SK-N-SH (cell line): ENCODE data around the gene BCAR1. TPM values are rescaled to one million over a fixed set of nuclear protein-coding genes. Genes with fewer than 3 reads are reported as not detected.

ENCODE experiments used
- CTCF ChIA-PET: fragments of 300-600, 350-600 bp; formaldehyde crosslinking; extraction: SDS; loops from one replicate; lab custom pipeline; 2021; lab: Yijun Ruan, JAX
- POLR2A ChIA-PET: fragments of 350-600 bp; sonication (Branson Sonifier 250); formaldehyde crosslinking; extraction: SDS; loops from one replicate; lab custom pipeline; 2020; ENCODE audit warnings: antibody characterized with exemption, inconsistent platforms; lab: Yijun Ruan, JAX
- DNase-seq: peaks from one replicate; pipeline ENCODE4 v3.0.0; 2012
- H2AFZ ChIP-seq: fragments of 200-600 bp; sonication (generic); 2 replicates; pipeline ENCODE4 v1.8.1; 2016; ENCODE audit warnings: antibody characterized with exemption, mild to moderate bottlenecking, low read depth
- H3F3A ChIP-seq: fragments of 200-600 bp; sonication (generic); replicated peaks from 2 replicates; pipeline ENCODE3; 2016; ENCODE audit warnings: antibody characterized with exemption, mild to moderate bottlenecking; ENCODE audit not compliant: insufficient read depth
- H3K27ac ChIP-seq, 2 experiments: fragments of 200-500 bp in 1 of 2; fragments of 200-600 bp in 1 of 2; sonication (Bioruptor generic) in 1 of 2; sonication (generic), shearing (Covaris generic) in 1 of 2; 2 replicates each; pipeline versions ENCODE4 v1.5.1 to v1.6.1; 2014 to 2016; ENCODE audit warnings: low read depth in 2 of 2, inconsistent platforms in 1 of 2, low read length in 1 of 2, mild to moderate bottlenecking in 1 of 2, mixed read lengths in 1 of 2
- H3K27me3 ChIP-seq: fragments of 200-600 bp; sonication (generic), shearing (Covaris generic); 2 replicates; pipeline ENCODE4 v1.6.1; 2016; ENCODE audit warnings: mixed run types; ENCODE audit not compliant: insufficient read depth
- H3K36me3 ChIP-seq, 2 experiments: fragments of 200-500 bp in 1 of 2; fragments of 200-600 bp in 1 of 2; sonication (Bioruptor generic) in 1 of 2; sonication (generic) in 1 of 2; replicated peaks in 1 of 2; 2 replicates each; pipeline versions ENCODE3 to v1.5.1; 2014 to 2016; ENCODE audit warnings: low read length in 1 of 2, mild to moderate bottlenecking in 1 of 2; ENCODE audit not compliant: insufficient read depth in 2 of 2, control insufficient read depth in 1 of 2
- H3K4me1 ChIP-seq, 2 experiments: fragments of 200-500 bp in 1 of 2; fragments of 200-600 bp in 1 of 2; sonication (Bioruptor generic) in 1 of 2; sonication (generic), shearing (Covaris generic) in 1 of 2; 2 replicates each; pipeline versions ENCODE4 v1.5.1 to v1.6.1; 2014 to 2016; ENCODE audit warnings: low read depth in 1 of 2, low read length in 1 of 2, mixed run types in 1 of 2; ENCODE audit not compliant: insufficient read depth in 2 of 2, control insufficient read depth in 1 of 2
- H3K4me2 ChIP-seq: fragments of 200-600 bp; sonication (generic), shearing (Covaris generic); 2 replicates; pipeline ENCODE4 v1.6.1; 2017; ENCODE audit warnings: mixed run types
- H3K4me3 ChIP-seq, 2 experiments: fragments of 200-500 bp in 1 of 2; fragments of 200-600 bp in 1 of 2; sonication (Bioruptor generic) in 1 of 2; sonication (generic), shearing (Covaris generic) in 1 of 2; 2 replicates each; pipeline versions ENCODE4 v1.5.1 to v1.8.1; 2014 to 2016; ENCODE audit warnings: low read depth in 2 of 2, inconsistent platforms in 1 of 2, low read length in 1 of 2, mild to moderate bottlenecking in 1 of 2, mixed read lengths in 1 of 2, moderate library complexity in 1 of 2
- H3K79me2 ChIP-seq: fragments of 200-600 bp; sonication (generic); 2 replicates; pipeline ENCODE4 v1.8.1; 2017; ENCODE audit warnings: mild to moderate bottlenecking; ENCODE audit not compliant: insufficient read depth
- H3K9ac ChIP-seq: fragments of 200-600 bp; sonication (generic); 2 replicates; pipeline ENCODE4 v1.6.1; 2017; ENCODE audit warnings: mixed run types
- H3K9me2 ChIP-seq: fragments of 200-600 bp; sonication (generic); 2 replicates; pipeline ENCODE4 v1.6.1; 2017; ENCODE audit warnings: mixed run types
- H3K9me3 ChIP-seq: fragments of 200-600 bp; sonication (generic); 2 replicates; pipeline ENCODE4 v1.6.1; 2017; ENCODE audit warnings: mixed run types, mild to moderate bottlenecking, moderate library complexity
- H4K20me1 ChIP-seq: fragments of 200-600 bp; sonication (generic); 2 replicates; pipeline ENCODE4 v1.6.1; 2017; ENCODE audit warnings: mild to moderate bottlenecking, mixed run types; ENCODE audit not compliant: insufficient read depth
- CTCF ChIP-seq: fragments of 200-600 bp; sonication (generic); IDR thresholded peaks from 2 replicates; pipeline ENCODE4 v1.6.1; 2017; ENCODE audit warnings: antibody characterized with exemption, mild to moderate bottlenecking, moderate library complexity
- ELF1 ChIP-seq: IDR thresholded peaks from 2 replicates; pipeline ENCODE4 v1.4.0; 2012
- EP300 ChIP-seq, 2 experiments: IDR thresholded peaks; 2 replicates each; pipeline versions ENCODE4 v1.4.0 to v1.6.1; 2012; ENCODE audit warnings: borderline replicate concordance in 1 of 2, low read depth in 1 of 2, low read length in 1 of 2
- EZH2phosphoT487 ChIP-seq: fragments of 200-600 bp; sonication (generic); IDR thresholded peaks from 2 replicates; pipeline ENCODE4 v1.6.1; 2017; ENCODE audit warnings: low read depth, mixed run types, mild to moderate bottlenecking, antibody characterized with exemption, moderate library complexity, borderline replicate concordance
- FOXM1 ChIP-seq: IDR thresholded peaks from 2 replicates; pipeline ENCODE4 v1.4.0; 2012; ENCODE audit warnings: low read depth, mild to moderate bottlenecking
- GATA2 ChIP-seq: sonication (generic); formaldehyde crosslinking; IDR thresholded peaks from 2 replicates; pipeline ENCODE4 v1.5.0; 2020; ENCODE audit warnings: mild to moderate bottlenecking, missing genetic modification reagents
- IRF3 ChIP-seq: fragments of 150-350 bp; IDR thresholded peaks from 2 replicates; pipeline ENCODE4 v1.6.1; 2016; ENCODE audit warnings: mild to moderate bottlenecking, low read depth, low read length
- POLR2AphosphoS5 ChIP-seq: IDR thresholded peaks from 2 replicates; pipeline ENCODE4 v1.6.1; 2012; ENCODE audit warnings: low read depth, low read length
- RCOR1 ChIP-seq: fragments of 150-350 bp; IDR thresholded peaks from 2 replicates; pipeline ENCODE4 v1.6.1; 2017; ENCODE audit warnings: antibody characterized with exemption, low read length
- RXRA ChIP-seq: IDR thresholded peaks from 2 replicates; pipeline ENCODE4 v1.4.0; 2012; ENCODE audit warnings: low read depth, mild to moderate bottlenecking, borderline replicate concordance
- SIN3A ChIP-seq: IDR thresholded peaks from 2 replicates; pipeline ENCODE4 v1.6.1; 2012; ENCODE audit warnings: low read depth, mild to moderate bottlenecking, low read length, moderate library complexity, borderline replicate concordance
- TCF12 ChIP-seq: IDR thresholded peaks from 2 replicates; pipeline ENCODE4 v1.4.0; 2012
- TEAD4 ChIP-seq: IDR thresholded peaks from 2 replicates; pipeline ENCODE4 v1.4.0; 2012; ENCODE audit warnings: mild to moderate bottlenecking, borderline replicate concordance; ENCODE audit not compliant: insufficient read depth
- USF1 ChIP-seq: IDR thresholded peaks from 2 replicates; pipeline ENCODE4 v1.4.0; 2012; ENCODE audit warnings: low read depth, borderline replicate concordance
- YY1 ChIP-seq: IDR thresholded peaks from 2 replicates; pipeline ENCODE4 v1.4.0; 2012; ENCODE audit warnings: low read depth, mild to moderate bottlenecking
- WGBS: methylation state at CpG from one replicate; pipeline ENCODE4 v1.1.6; 2017; ENCODE audit warnings: low lambda C conversion rate; 5-methylcytosine and 5-hydroxymethylcytosine counted together
- polyA plus RNA-seq, 3 experiments: library from polyadenylated mRNA; depleted of rRNA; stranded (reverse); fragments of >200 nt; gene quantifications; 2 replicates each; pipeline ENCODE4 v1.2.3, GENCODE V29; 2012

The BCAR1 gene
- polyA plus RNA-seq, 1 of the 3 experiments (the other 2 are of a cell fraction) = 45.1 TPM

GRCh38 chr16:75233611-75233938 lies 17.8 kb downstream of the BCAR1 start:
- Histone ChIP-seq H3K4me3 (no peak overlapping the region; a peak in 1 of 4 replicates), H3K4me2 (0 out of 2 replicates have a peak overlapping the region, but pooled peaks have one; percentile 44), H3K36me3 (peaks cover 52 to 53% of the 10 kb centered on the region in 2 experiments), H3K4me1 (peaks cover 18% of the 10 kb centered on the region in 2 experiments; a peak in 3 of 4 replicates), H3K79me2 (peaks cover 93% of the 10 kb centered on the region), H3K27me3 (no peaks in the 10 kb centered on the region), H3K9me2 (no peaks in the 10 kb centered on the region), H3K9me3 (no peaks in the 10 kb centered on the region), H3K9ac (no peak overlapping the region), H2AFZ (no peak overlapping the region), H3K27ac (peak overlapping the region in 1 of 2 experiments; percentile 57; a peak in 1 of 4 replicates), H4K20me1 (peaks cover 86% of the 10 kb centered on the region), H3F3A (peaks cover 39% of the 10 kb centered on the region)
- 58% methylated on average over 2 of the region's 7 CpGs for WGBS
- TF ChIP-seq TEAD4 (no peak), ELF1 (no peak), CTCF (no peak), RCOR1 (no peak), TCF12 (no peak), RXRA (no peak), EP300 (IDR thresholded peaks at IDR 0.05; ENCODE audit: borderline replicate concordance in 1 of 2, low read depth in 1 of 2, low read length in 1 of 2) (no peak), EZH2phosphoT487 (no peak), SIN3A (no peak), POLR2AphosphoS5 (no peak), FOXM1 (no peak), USF1 (no peak), YY1 (no peak), GATA2 (no peak), IRF3 (no peak)
- CTCF ChIA-PET = interaction anchor here (0.6 to 5.4 kb wide), 58 partner anchors 12 to 331 kb away, joined by 3 to 72 read pairs (median 6); partner anchors contain the start of gene CFDP1
- POLR2A ChIA-PET = interaction anchor here (1.3 kb wide), 1 partner anchor 152 kb away, joined by 5 read pairs; no protein-coding TSS in a partner anchor
- no peak for DNase-seq
